NT2/D1 (cell line): ENCODE results near the gene DUSP10.

ENCODE experiments used
- SUZ12 ChIP-seq: IDR thresholded peaks from 2 replicates; pipeline ENCODE4 v1.6.1; 2011; ENCODE audit not compliant: insufficient read length, insufficient read depth; ENCODE audit errors: extremely low read depth
- YY1 ChIP-seq: IDR thresholded peaks from 2 replicates; pipeline ENCODE4 v1.6.1; 2011; ENCODE audit not compliant: insufficient read length, insufficient read depth
- ZNF274 ChIP-seq: IDR thresholded peaks from 2 replicates; pipeline ENCODE4 v1.6.1; 2011; ENCODE audit warnings: mild to moderate bottlenecking, low read depth, low read length

- TF ChIP-seq ZNF274 (no peak), SUZ12 (no peak), YY1 (no peak)
Measured at GRCh38 chr1:221775206-221775605, 33.3 kb upstream of the DUSP10 start.
